Measurements from ENCODE around the gene SCMH1.
"Not testable (repeated sequence)": the region's sequence is repeated elsewhere in the genome, so short reads cannot be mapped to it uniquely, and the experiment has no call there.

Gene SCMH1

DNA sequence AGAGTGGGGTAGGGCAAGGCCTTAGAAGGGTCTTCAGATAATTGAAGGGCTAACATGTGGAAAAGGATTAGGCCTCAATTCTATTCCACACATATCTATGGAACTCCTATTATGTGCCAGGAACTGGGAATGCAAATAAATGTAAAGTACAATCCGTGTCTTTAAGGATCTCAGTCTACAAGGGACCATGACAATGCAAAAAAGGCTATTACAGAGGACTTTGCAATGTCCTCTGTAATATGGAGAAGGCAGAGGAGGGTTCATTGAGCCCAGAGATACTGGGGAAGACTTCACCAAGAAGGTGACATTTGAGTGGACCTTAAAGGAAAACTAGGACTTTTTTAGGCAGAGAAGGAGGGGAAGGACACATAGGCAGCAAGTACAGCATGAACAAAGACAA, 4.5 kb upstream of the SCMH1 start:
- DNase-seq, result no peak

DNA sequence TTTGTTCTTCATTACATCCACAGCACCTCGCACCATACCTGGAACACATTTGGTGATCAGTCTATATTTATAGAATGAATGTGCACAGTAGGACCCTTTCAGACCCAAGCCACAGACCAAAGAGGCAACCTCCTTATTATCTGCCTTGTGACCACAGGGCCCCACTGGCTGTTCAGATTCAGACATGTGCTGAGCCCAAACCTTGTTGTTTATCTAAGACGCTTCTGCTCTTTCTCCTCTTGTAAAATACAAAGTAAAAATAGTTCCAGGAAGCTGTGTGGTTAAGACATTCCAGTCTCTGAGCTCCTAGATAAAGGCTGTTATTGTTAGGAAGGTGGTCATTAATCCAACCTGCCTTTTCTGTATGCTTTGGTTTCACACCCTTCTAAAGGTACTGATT, 3.6 kb upstream of the SCMH1 start:
- DNase-seq, result no peak

DNA sequence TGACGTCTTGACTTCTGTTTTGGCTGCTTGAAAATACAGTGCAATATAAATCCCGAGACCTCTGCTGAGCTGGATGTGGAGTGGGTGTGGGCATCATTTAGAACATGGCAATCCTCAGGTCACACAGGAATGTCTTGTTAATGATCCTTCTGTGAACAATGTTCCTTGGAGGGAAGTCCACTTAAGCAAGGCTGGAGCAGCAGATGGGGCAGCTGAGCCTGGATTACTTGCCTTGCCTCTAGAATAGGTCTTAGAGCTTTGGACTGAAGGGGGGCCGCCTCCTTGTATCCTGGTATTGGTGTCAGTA, 926 bp upstream of the SCMH1 start:
- DNase-seq, result peak; percentile 72

DNA sequence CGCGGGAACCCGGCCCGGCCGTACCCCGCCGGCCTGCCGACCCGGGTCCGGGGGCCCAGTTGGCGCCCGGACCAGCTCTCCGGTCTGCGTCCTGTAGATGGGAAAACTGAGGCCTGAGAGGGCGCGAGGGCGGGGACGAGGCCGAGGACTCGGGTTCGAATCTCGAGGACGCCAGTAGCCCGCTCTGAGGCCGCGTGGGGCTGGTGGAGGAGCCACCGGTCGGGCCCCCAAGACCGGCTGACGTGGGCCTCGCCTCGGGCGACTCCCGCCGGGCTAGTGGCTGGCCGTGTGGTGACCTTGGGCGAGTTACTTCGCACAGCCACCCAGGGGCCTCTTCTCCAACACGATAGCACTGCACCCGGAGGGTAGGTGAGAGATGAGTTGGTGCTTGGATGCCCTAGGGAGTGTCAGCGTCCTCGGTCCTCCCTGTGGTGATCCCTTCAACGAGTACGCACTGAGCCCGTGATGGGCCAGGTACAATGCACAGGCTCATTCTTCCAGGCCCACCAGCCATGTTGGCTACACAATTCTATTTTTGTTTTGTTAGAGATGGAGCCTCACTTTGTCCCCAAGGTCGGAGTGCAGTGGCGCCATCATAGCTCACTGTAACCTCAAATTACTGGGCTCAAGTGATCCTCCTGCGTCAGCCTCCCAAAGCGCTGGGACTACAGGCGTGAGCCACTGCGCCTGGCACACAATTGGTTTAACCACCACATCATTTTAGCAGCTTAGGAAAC, 404 bp upstream of the SCMH1 start:
- DNase-seq, result peak; percentile 72

DNA sequence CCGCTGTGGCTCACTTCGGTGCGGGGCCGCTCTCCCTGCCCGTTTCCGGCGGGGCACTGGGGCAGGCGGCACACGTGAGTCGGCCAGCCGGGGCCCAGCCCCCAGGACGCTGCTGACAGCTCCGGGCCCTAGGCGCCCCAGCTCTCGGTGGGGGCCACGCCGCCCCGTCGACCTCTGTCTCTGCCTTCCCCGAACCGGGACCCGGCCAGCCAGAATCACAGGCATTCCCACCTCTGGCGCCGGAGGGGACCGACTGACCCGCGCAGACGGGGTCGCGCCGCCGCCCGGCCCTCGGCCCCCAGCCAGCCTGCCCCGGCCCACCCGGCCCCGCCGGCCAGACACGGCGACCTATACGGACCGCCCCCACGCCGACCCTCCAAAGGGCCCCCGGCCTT, 755 bp downstream of the SCMH1 start:
- DNase-seq, result no peak

DNA sequence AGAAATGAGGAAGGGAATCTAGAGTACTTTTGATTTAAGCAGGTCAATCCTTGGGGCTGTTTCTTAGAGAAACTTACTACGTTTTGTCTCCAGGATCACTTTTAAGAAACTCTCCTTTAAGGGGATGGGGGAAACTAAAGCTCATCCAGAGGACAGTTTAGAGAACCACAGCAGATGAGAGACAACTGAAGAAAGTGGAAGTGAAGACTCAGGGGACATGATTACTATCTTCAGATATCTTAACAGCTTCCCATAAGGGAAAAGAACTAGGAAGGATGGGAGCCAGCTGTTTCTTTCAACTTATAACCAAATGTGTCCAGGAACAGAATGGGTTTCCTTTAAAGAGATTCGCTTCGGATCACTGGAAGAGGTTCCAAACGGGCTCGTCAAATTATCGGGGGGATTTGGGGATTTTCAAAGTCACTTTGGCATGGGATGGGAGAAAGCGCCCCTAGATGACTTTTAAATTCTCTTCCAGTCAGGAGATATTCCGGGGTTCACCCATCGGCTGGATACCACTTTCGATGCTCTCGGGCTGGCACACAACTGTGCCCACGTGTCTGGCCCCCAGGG, 1.2 kb downstream of the SCMH1 start:
- DNase-seq, result no peak

DNA sequence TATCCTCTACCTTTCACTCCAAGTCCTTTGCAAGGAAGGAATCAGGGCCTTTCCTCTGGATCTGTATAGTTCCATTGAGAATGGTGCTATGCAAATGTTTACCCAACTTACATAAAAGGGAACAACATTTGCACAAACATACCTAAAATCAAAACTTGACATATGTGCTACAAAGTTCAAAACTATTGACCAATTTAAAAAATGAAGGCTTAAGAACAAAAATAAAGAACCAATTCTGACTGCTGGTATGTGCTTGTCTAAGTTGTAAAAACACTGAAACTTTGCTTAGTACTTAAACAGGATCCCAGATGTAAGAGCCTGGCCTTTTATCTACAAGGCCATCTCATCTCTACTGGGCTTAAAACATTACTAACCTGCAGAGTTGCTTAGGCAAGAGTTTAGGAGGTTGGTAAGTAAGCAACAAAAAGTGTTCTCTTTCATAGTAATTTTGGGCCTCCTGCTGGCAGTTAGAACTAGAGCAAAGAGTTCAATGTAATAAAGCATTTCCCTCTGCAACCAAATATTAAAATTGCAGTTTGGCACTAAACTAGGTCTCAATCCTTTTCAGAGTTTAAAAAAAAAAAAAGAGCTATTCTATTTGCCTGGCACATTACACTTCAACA, 2.0 kb downstream of the SCMH1 start:
- DNase-seq, result no peak

DNA sequence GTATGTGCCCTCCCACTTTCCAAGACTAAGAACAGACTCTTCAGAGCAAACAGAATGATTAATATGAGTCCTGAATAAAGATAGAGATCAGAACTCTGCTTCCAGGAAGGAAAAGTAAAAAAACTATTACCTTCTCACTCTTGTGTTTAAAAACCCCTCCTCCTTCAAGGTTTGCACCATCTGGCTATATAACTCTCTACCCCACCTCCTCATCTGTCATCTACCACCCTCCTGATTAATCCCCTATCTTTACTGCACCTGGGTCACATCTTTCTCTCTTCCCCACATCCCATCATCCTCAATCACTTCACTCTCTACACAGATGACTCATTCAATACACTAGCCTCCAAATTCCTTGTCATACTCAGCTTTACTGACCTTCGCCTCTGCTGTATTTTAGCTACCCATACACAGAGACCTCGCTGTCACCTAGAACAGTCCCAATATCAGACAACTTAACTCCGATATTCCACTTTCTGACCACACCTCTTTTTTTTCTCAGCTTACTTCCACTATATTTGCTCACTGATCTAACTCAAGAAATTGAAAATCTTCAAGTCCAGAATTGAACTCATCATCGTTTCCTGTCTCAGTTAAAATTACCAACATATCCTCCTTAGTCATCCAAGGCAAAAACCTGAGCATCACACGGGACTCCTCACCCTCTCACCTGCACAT, 3.7 kb downstream of the SCMH1 start:
- DNase-seq, result no peak

DNA sequence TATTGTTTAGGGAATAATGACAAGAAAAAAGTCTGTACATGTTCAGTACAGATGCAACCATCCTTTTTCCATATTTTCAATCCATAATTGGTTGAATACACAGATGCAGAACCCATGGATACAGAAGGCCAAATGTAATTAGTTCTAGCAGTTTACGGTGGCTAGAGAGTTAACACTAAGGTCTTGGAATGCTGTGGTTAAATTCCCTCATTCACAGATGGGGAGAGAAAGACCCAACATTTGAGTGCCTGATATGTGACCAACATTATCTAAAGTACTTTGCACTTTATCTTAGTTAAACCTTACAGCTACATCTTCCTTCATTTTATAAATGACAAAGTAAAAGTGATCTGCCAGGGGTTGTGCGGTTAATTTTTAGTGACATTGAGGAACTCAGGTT, 5.3 kb downstream of the SCMH1 start:
- DNase-seq, result no peak

DNA sequence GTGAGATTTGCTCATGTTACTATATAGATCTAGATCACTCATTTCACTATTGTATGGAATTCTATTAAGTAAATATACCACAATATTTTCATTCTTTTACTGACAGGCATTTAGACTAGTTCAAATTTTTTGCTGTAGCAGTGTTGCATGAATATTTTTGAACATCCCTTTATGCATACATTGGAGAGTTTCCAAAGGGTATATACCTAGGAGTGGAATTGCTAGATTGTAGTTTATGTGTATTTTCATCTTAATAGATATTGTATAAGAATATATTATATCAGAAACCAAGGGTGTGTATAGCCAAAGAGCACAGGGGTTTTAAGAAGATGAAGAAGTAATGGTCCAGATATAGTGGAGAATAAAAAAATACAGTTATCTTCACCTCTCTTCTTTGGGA, 6.2 kb downstream of the SCMH1 start:
- DNase-seq, result no peak

DNA sequence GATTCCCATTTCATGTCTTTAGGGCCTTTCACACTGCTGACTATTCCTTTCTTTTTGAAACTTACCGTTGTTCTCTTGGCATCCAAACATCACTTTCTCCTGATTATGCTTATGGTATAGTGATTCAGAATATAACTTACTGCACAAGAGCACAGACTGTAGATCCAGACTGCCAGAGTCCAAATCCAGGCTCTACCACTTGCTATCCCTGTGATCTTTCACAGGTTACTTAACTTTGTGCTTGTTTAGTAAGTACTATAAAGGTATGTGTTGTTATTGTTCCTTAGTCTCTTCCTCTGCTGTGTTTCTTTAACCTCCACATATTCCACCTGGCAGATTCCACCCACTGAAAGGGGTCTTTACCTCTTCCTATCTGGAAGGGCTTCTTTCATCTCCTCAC, 8.4 kb downstream of the SCMH1 start:
- DNase-seq, result no peak

DNA sequence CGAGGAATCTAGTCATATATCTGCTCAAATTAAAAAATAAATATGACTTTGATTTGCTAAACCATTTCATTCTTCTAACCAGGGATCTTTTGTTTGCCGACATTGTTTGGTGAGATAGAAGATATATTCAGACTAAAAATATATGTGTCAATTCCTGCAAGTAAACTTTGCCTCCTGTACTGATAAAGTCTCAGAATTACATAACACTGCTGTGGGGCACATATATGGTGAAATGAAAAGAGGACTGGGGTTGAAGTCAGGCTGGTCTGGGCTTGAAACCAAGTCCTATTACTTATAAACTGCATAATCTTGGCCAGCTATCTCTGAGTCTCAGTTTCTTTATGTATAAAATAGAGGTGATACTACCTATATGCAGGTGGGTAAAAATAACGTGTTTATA, 9.8 kb downstream of the SCMH1 start:
- no peak for DNase-seq

DNA sequence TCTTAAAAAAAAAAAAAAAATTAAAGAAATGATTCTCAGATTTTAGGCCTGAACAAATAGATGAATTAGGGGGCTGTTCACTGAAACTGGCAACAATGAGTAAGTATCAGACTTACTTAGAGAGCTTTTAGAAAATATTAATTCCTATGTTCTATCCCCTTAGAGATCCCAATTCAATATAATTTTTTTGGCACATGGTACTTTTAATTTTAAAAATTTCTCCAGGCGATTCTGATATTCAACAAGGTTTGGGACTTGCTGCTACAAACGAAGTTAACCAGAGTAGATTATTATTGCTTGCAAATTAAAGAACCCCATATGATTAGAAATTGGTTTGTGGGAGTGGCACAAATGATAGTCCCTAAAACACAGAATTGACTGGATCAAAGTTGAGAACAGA, 11.4 kb downstream of the SCMH1 start:
- DNase-seq, result no peak

DNA sequence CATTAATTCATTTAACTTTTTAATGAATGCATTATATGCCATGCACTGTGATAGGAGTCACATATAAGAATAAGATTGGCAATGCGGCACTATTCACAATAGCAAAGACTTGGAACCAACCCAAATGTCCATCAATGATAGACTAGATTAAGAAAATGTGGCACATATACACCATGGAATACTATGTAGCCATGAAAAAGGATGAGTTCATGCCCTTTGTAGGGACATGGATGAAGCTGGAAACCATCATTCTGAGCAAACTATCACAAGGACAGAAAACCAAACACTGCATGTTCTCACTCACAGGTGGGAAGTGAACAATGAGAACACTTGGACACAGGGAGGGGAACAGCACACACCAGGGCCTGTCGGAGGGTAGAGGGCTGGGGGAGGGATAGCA, 12.9 kb downstream of the SCMH1 start:
- DNase-seq, result not testable (repeated sequence)

DNA sequence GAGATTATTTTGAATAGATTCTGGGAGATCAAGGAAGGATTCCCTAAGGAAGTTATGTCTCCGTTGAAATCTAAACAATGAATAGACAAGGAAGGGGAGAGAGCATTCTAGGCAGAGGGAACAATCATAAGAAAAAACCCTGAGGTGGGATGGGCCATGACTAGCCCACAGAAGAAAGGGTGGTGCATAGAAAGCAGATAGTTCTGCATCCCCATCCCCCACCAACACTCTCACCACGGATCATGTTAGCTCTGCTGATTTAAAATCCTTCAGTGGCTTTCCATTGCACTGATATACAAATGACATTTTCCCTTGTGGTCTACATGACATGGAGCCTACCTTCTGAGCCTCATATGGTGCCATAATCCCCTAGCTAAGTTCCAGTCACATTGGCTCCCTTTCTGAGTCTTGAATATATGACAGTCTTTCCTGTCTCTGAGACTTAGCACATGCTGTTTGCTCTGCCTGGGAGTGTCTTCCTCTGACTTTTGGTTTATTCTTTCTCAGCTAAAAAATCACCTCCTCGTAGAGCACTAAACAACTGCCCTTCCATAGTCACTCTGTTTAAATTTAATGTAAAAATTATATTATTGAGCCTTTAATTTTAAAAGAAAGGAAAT, 15.2 kb downstream of the SCMH1 start:
- no peak for DNase-seq

DNA sequence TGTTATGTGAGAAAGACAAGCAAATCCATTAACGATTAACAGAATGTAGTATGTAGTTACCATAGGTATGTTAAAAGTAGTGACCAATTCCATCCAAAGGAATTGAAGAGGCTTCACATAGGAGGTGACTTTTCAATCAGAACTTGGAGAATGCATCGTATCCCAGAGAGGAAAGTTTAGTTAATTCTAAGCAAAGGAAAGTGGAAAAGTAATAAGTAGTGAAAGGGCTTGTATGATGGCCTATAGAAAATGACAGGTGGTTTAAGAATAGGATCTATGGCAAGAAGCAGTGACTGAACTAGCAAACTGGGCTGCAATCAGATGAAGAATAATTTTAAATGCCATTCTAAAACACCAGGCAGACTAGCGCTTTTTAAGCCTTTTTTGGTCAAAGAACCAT, 16.6 kb downstream of the SCMH1 start:
- no peak for DNase-seq

DNA sequence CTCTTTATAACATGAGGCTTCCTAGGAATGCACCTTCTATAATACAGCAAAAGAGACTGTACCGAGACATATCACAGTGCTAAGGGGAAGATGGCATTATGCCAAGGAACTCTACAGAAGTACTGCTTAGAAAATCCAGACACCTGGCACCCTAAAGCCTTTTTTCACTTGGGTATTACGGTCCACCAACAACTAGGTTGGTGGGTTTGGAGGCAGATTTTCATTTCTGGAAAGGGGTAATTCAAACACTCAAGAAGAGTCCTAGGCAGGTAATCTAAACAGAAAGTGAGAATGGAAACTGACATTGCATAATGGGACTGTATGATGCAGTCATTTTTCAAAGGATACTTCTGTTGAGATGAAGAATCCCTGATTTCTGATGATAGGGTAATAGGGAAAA, 19.6 kb downstream of the SCMH1 start:
- DNase-seq, result peak; percentile 87

DNA sequence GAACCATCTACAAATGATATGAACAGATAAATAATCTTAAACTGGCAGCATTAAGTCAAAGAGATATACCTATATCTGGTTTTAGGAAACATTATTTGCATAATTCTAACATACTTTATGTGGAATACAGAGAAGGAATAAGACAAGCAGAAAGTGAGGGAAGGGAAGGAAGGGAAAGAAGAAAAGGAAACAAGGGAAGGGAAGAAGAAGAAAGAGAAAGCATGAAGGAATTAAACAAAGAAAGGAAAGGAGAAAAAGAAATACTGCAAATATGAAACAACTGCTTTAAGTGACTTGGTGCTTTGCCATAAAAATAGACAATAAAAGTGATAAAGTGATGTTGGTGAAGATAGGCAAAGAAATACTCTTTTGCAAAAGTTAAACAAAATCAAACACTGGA, 20.1 kb downstream of the SCMH1 start:
- DNase-seq, result no peak

DNA sequence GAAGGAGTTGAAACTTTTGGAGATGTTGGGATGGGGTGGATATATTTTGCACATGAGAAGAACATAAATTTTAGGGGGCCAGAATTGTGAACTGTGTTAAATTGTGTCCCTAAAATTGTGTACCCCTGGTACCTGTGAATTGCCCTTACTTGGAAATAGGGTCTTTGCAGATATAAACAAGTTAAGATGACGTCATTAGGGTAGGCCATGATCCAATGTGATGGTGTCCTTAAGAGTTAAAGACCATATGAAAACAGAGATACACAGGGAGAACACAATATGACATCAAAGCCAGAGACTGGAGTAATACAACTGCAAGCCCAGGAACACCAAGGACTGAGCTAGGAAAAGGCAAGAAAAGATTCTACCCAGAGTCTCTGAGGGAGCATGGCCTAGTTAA, 24.0 kb downstream of the SCMH1 start:
- no peak for DNase-seq

DNA sequence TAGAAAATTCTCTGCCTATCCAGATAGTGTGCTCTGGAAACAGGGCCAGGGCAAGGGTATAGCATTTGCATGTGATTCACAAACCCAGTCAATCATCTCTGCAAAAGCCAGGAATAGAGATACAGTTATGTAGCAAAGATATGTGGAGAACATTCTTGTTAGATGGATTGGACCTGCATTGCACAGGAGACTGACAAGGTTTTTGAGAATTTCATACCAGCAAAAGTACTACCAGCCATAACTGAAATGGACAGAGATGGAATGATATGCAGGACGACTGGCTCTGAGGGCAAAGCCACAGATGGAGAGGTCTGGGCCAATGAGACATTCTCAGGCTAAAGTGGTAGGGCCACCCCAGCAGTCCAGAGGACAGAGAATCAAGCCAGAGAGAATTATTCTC, 24.7 kb downstream of the SCMH1 start:
- no peak for DNase-seq

DNA sequence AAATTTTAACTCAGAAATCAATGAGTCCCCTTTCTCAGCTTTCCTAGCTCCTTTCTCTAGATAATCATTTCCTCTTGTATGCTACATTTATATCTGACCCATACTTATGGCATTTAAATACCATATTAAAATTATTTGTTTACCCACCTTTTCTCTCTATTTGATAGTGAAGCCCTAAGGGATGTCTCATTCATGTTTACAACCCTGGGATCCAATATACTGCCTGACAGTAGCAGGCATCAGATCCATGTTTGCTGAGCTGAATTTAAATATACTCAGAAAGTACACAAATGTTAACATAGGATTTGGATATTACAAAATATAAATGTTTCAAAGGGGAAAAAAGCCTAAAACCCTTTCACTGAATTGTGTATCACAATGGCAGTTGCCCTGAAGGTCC, 26.5 kb downstream of the SCMH1 start:
- no peak for DNase-seq

DNA sequence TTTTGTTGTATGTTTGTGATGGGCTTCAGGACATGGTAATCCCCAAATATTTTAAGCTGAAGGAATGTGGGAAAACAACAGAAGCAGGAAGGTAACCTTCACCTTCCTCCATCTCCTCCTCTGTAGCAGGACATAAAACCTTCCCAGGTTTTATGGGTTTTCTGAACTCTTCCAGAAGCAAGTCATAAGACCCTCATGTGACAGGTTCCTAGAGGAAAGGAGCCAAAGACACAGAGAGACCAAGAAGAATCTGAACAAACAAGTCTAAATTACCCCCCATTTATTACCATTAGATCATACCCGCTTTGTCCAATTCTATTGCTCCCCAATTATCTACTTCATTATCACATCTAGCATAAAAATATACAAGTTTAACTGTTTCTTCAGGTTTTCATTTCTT, 28.8 kb downstream of the SCMH1 start:
- no peak for DNase-seq

DNA sequence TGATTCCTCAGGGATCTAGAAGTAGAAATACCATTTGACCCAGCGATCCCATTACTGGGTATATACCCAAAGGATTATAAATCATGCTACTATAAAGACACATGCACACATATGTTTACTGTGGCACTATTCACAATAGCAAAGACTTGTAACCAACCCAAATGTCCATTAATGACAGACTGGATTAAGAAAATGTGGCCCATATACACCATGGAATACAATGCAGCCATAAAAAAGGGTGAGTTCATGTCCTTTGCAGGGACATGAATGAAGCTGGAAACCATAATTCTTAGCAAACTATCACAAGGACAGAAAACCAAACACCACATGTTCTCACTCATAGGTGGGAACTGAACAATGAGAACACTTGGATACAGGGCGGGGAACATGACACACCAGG, 30.5 kb downstream of the SCMH1 start:
- not testable (repeated sequence) for DNase-seq

DNA sequence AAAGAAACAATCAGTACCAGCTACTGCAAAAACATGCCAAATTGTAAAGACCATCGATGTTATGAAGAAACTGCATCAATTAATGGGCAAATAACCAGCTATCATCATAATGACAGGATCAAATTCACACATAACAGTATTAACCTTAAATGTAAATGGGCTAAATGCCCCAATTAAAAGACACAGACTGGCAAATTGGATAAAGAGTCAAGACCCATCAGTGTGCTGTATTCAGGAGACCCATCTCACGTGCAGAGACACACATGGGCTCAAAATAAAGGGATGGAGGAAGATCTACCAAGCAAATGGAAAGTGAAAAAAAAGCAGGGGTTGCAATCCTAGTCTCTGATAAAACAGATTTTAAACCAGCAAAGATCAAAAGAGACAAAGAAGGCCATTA, 35.1 kb downstream of the SCMH1 start:
- not testable (repeated sequence) for DNase-seq

Data from DMS79 (cell line).